MM.1S (cell line): ENCODE results near the gene RASA1.

ENCODE experiments used
- CTCF ChIP-seq: fragments of 300-600 bp; sonication (generic); IDR thresholded peaks from 2 replicates; pipeline ENCODE4 v1.5.1; 2016; ENCODE audit warnings: antibody characterized with exemption, low read length, mixed read lengths
- EZH2 ChIP-seq: fragments of 300-600 bp; sonication (generic); optimal IDR thresholded peaks from 2 replicates; pipeline ENCODE3; 2017; ENCODE audit warnings: low read depth, mild to moderate bottlenecking, antibody characterized with exemption, low read length, mixed read lengths

GRCh38 chr5:87418506-87418905 is 150.8 kb downstream of the RASA1 start:
- TF ChIP-seq CTCF (no peak), EZH2 (no peak)
